ENCODE results near the gene TXNDC16. TPM values are rescaled to one million over a fixed set of nuclear protein-coding genes. Genes with fewer than 3 reads are reported as not detected.

Gene TXNDC16
- total and polyA plus RNA-seq, 9 of the 15 experiments (the other 6 are each of a cell fraction or from before 2014, with no cell fraction given), result 1.8 to 6.2 (median 4.9) TPM

GRCh38 chr14:52546318-52546670 is 6.0 kb downstream of the TXNDC16 start (continued):
- TF ChIP-seq PTBP1 (IDR thresholded peaks at IDR 0.05; ENCODE audit: low read depth, low read length), result no peak
- no peak for TF ChIP-seq TRIM24 (IDR thresholded peaks at IDR 0.05)
- TF ChIP-seq CREBBP (IDR thresholded peaks at IDR 0.05; ENCODE audit: low read depth, low read length), result no peak
- no peak for TF ChIP-seq TFAM (CRISPR knock-in tag; conservative IDR thresholded peaks at IDR 0.05)

GRCh38 chr14:52545584-52546317 is 6.6 kb downstream of the TXNDC16 start:
- 23% methylated on average over 7 of the region's 7 CpGs for WGBS (ENCODE audit: insufficient coverage, low coverage, missing lambda C conversion rate)
- ATAC-seq (peak; percentile 45), DNase-seq (ENCODE audit: extremely low read depth in 1 of 4, low spot score in 3 of 4) (no peak), FAIRE-seq (peak; percentile 11)
- Histone ChIP-seq H3K9me1 (ENCODE audit: control insufficient read depth, insufficient read depth, low read length) (no peaks in the 10 kb centered on the region), H2AFZ (ENCODE audit: low read depth, low read length) (peak overlapping the region; percentile 73), H3K27me3 (ENCODE audit: control insufficient read depth in 2 of 2, insufficient read depth in 2 of 2, low read length in 2 of 2) (no peaks in the 10 kb centered on the region), H3K9me3 (replicated peaks; ENCODE audit: control insufficient read depth, insufficient read depth, low read depth, low read length) (no peaks in the 10 kb centered on the region; the same call in 1 of the 2 replicates), H3K79me2 (ENCODE audit: control insufficient read depth, insufficient read depth, low read length) (peaks cover 45% of the 10 kb centered on the region), H3K4me2 (ENCODE audit: insufficient read depth, low read length) (peak overlapping the region; percentile 57), H3K9ac (ENCODE audit: insufficient read depth in 1 of 2, low read depth in 2 of 2, low read length in 2 of 2) (peak overlapping the region in 1 of 2 experiments; percentile 61; a peak in 3 of 4 replicates), H3K36me3 (ENCODE audit: control insufficient read depth, insufficient read depth, low read length) (no peaks in the 10 kb centered on the region; the same call in 2 of the 3 replicates), H3K4me1 (replicated peaks in 1 of 2; ENCODE audit: control insufficient read depth in 2 of 2, insufficient read depth in 2 of 2, low read length in 2 of 2) (peaks cover 0 to 27% of the 10 kb centered on the region in 2 experiments; a peak in 3 of 5 replicates), H3K27ac (ENCODE audit: extremely low read depth, low read depth, low read length) (peak overlapping the region; percentile 53), H4K20me1 (replicated peaks; ENCODE audit: control insufficient read depth, insufficient read depth, low read length) (no peaks in the 10 kb centered on the region), H3K4me3 (no peak overlapping the region)
- BruUV-seq (replicated peaks), result no TSS peak
- ChIA-PET CTCF (ENCODE audit: low intra/inter-chr PET ratio) (no interaction called here), POLR2A (interaction anchor here (1.0 kb wide), 1 partner anchor 10 kb away, joined by 3 read pairs; no protein-coding TSS in a partner anchor)
- in situ Hi-C loops (cut with MboI) (no loop called here), intact Hi-C loops (cut with micrococcal nuclease) (no loop called here)
- no peak for TF ChIP-seq NEUROD1 (IDR thresholded peaks at IDR 0.05; ENCODE audit: borderline replicate concordance, low read depth, low read length, partially characterized antibody)
- no peak for TF ChIP-seq ZNF232 (CRISPR knock-in tag; IDR thresholded peaks at IDR 0.05)
- no peak for TF ChIP-seq ETV5 (CRISPR knock-in tag; IDR thresholded peaks at IDR 0.05; ENCODE audit: low read depth)
- TF ChIP-seq MTA1 (IDR thresholded peaks at IDR 0.05; ENCODE audit: borderline replicate concordance), result no peak
- TF ChIP-seq CHD2 (IDR thresholded peaks at IDR 0.05; ENCODE audit: low read depth, low read length), result no peak
- no peak for TF ChIP-seq RREB1 (CRISPR knock-in tag; IDR thresholded peaks at IDR 0.05)
- TF ChIP-seq CTCFL (IDR thresholded peaks at IDR 0.05; ENCODE audit: borderline replicate concordance, insufficient read depth, low read depth, low read length, poor library complexity, severe bottlenecking), result no peak
- no peak for TF ChIP-seq STAT5A (IDR thresholded peaks at IDR 0.05; ENCODE audit: borderline replicate concordance, low read length)
- no peak for TF ChIP-seq FOXA1 (IDR thresholded peaks at IDR 0.05; ENCODE audit: borderline replicate concordance)
- TF ChIP-seq SMAD2 (IDR thresholded peaks at IDR 0.05; ENCODE audit: low read depth, low read length), result no peak

All from K562 (cell line).